Cardiac fibroblast (primary cell): ENCODE measurements around the gene RRAGC.
A peak's percentile ranks its signal among the peaks of the same experiment; 100 is the strongest.

Source experiments
- DNase-seq, 2 donors: peaks; one replicate each; pipeline versions ENCODE4 v3.0.0 to v3.0.0-alpha.2; 2010; ENCODE audit warnings: low read depth in 2 of 2
- H3K4me3 ChIP-seq, 2 donors: replicated peaks in 1 of 2; 1 replicate in 1 of 2; 2 replicates in 1 of 2; pipeline ENCODE4 v1.5.1; 2011; ENCODE audit warnings: low read depth in 2 of 2, low read length in 2 of 2, mild to moderate bottlenecking in 2 of 2, moderate library complexity in 1 of 2
- CTCF ChIP-seq: IDR thresholded peaks from one replicate; pipeline ENCODE4 v1.5.1; 2011; ENCODE audit warnings: low read depth, mild to moderate bottlenecking, low read length, inconsistent platforms

The RRAGC gene

DNA sequence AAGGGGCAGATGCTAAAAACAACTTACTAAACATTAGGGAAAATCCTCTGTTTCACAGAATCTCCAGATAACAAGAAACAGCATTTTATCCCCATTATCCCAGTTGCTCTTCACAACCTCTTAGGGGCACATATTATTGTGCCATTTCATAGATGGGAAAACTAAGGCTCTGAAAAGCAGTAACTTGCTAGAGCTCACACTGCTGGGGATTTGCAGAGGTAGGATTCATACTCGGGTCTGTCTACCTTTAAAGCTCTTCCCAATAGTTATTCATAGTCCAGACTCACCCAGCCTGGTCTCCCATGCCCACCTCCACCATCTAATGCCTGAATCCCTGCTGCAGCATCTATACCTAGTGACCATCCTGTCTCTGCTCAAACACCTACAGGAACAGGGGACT lies 67.7 kb downstream of the RRAGC start:
- no peak for TF ChIP-seq CTCF
- no peak overlapping the region for H3K4me3 ChIP-seq
- DNase-seq: no peak

DNA sequence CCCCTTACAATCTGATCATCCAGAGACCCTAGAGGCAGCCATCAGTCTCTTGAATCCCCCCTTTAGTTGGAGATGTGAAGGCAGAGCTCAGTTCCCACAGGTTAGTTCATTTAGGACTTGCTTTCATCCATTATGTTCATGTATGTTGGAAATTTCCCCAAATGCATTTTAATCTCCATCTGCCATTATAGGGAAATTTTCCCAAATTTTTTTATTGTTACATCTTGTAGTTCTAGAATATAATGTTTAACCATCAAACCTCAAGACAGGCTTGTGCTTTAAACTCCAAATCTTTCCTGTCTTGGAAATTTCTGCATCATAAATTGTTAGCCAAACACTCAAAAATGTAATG lies 68.4 kb downstream of the RRAGC start:
- no peak for TF ChIP-seq CTCF
- no peak overlapping the region for H3K4me3 ChIP-seq
- no peak for DNase-seq

GRCh38 chr1:38790422-38791163 lies 69.0 kb downstream of the RRAGC start:
- no peak overlapping the region for H3K4me3 ChIP-seq
- no peak for TF ChIP-seq CTCF
- DNase-seq: no peak

- H3K4me3 ChIP-seq: no peak overlapping the region
- TF ChIP-seq CTCF: no peak
- DNase-seq: peak in 1 of 2 donors; percentile 4
These were observed 69.9 kb downstream of the RRAGC start for GRCh38 chr1:38789498-38790169.

GRCh38 chr1:38788341-38789336 lies 70.9 kb downstream of the RRAGC start:
- DNase-seq: no peak
- no peak for TF ChIP-seq CTCF
- H3K4me3 ChIP-seq: no peak overlapping the region
